ENCODE results near the gene TXNDC15. TPM values are rescaled to one million over a fixed set of nuclear protein-coding genes. Genes with fewer than 3 reads are reported as not detected.

TXNDC15 gene
- total and polyA plus RNA-seq, 2 of the 13 experiments (the other 11 are each of a cell fraction or from before 2014, with no cell fraction given), result 22.2 to 49.9 TPM

DNA sequence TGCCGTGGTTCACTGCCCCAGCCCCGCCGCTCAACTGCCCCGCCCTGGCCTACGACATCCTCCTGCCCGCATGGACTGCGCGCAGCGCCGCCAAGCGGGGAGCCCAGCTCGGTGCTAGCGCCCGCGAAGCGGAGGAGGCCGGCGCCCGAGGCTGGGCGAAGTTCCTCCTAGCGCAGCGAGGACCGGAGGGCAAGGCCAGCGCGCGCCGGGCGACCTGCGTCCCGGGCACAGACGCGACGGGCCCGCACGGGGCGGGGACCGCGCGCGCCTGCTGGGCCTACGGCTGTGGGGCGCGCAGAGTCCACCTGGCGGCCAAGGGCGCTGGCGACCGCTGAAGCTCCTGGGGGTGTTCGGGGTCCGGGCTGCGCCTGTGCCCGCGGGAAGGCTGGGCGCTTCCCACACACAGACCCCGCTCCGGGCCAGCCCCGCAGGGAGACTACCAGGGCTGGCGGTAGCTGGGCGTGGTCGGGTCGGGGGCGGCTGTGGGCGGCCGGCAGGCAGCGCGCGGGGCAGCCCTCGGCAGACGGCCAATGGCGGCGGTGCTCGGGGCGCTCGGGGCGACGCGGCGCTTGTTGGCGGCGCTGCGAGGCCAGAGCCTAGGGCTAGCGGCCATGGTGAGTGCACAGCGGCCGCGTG, 30.6 kb downstream of the TXNDC15 start, which contains the start of gene PCBD2 (continued):
- TF ChIP-seq, protein P1, sequence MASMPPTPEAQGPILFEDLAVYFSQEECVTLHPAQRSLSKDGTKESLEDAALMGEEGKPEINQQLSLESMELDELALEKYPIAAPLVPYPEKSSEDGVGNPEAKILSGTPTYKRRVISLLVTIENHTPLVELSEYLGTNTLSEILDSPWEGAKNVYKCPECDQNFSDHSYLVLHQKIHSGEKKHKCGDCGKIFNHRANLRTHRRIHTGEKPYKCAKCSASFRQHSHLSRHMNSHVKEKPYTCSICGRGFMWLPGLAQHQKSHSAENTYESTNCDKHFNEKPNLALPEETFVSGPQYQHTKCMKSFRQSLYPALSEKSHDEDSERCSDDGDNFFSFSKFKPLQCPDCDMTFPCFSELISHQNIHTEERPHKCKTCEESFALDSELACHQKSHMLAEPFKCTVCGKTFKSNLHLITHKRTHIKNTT (CRISPR knock-in tag; IDR thresholded peaks at IDR 0.05), result no peak
- TF ChIP-seq ZNF660 (CRISPR knock-in tag; IDR thresholded peaks at IDR 0.05; ENCODE audit: borderline replicate concordance, low read depth) (no peak), ZSCAN25 (CRISPR knock-in tag; IDR thresholded peaks at IDR 0.05) (peak; percentile 67; the same call in 1 of the 2 replicates), NKX3-1 (CRISPR knock-in tag; IDR thresholded peaks at IDR 0.05) (no peak), ZNF251 (CRISPR knock-in tag; IDR thresholded peaks at IDR 0.05) (no peak), ZBTB4 (CRISPR knock-in tag; IDR thresholded peaks at IDR 0.05; ENCODE audit: borderline replicate concordance) (no peak), FOSL2 (CRISPR knock-in tag; IDR thresholded peaks at IDR 0.05) (peak; percentile 52), ZNF589 (CRISPR knock-in tag; conservative IDR thresholded peaks at IDR 0.05) (peak; percentile 82; the same call in 1 of the 2 replicates), ZNF24 (IDR thresholded peaks at IDR 0.05) (0 out of 2 replicates have a peak, but pooled peaks have one; percentile 66), NPAS2 (CRISPR knock-in tag; IDR thresholded peaks at IDR 0.05; ENCODE audit: borderline replicate concordance) (no peak), SNAPC5 (CRISPR knock-in tag; IDR thresholded peaks at IDR 0.05; ENCODE audit: borderline replicate concordance) (no peak), KDM1A (CRISPR knock-in tag; IDR thresholded peaks at IDR 0.05) (peak; percentile 53; the same call in 1 of the 2 replicates), SIN3B (IDR thresholded peaks at IDR 0.05; ENCODE audit: low read length) (0 out of 2 replicates have a peak, but pooled peaks have one; percentile 17), ZNF782 (CRISPR knock-in tag; IDR thresholded peaks at IDR 0.05; ENCODE audit: borderline replicate concordance) (peak; percentile 80; the same call in 1 of the 2 replicates), TCF12 (IDR thresholded peaks at IDR 0.05) (no peak), TCF12 (CRISPR knock-in tag; IDR thresholded peaks at IDR 0.05) (peak; percentile 80), ZNF232 (CRISPR knock-in tag; IDR thresholded peaks at IDR 0.05; ENCODE audit: borderline replicate concordance) (no peak), ZNF12 (CRISPR knock-in tag; IDR thresholded peaks at IDR 0.05) (peak; percentile 34; the same call in 1 of the 2 replicates), NCOA2 (CRISPR knock-in tag; IDR thresholded peaks at IDR 0.05) (peak; percentile 15; the same call in 1 of the 2 replicates), SMYD3 (CRISPR knock-in tag; IDR thresholded peaks at IDR 0.05) (no peak), ZNF10 (CRISPR knock-in tag; IDR thresholded peaks at IDR 0.05; ENCODE audit: borderline replicate concordance, low read depth) (no peak)
- TF ChIP-seq, protein P2, sequence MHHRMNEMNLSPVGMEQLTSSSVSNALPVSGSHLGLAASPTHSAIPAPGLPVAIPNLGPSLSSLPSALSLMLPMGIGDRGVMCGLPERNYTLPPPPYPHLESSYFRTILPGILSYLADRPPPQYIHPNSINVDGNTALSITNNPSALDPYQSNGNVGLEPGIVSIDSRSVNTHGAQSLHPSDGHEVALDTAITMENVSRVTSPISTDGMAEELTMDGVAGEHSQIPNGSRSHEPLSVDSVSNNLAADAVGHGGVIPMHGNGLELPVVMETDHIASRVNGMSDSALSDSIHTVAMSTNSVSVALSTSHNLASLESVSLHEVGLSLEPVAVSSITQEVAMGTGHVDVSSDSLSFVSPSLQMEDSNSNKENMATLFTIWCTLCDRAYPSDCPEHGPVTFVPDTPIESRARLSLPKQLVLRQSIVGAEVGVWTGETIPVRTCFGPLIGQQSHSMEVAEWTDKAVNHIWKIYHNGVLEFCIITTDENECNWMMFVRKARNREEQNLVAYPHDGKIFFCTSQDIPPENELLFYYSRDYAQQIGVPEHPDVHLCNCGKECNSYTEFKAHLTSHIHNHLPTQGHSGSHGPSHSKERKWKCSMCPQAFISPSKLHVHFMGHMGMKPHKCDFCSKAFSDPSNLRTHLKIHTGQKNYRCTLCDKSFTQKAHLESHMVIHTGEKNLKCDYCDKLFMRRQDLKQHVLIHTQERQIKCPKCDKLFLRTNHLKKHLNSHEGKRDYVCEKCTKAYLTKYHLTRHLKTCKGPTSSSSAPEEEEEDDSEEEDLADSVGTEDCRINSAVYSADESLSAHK (CRISPR knock-in tag; IDR thresholded peaks at IDR 0.05; ENCODE audit: borderline replicate concordance), result no peak
- TF ChIP-seq, protein P3, sequence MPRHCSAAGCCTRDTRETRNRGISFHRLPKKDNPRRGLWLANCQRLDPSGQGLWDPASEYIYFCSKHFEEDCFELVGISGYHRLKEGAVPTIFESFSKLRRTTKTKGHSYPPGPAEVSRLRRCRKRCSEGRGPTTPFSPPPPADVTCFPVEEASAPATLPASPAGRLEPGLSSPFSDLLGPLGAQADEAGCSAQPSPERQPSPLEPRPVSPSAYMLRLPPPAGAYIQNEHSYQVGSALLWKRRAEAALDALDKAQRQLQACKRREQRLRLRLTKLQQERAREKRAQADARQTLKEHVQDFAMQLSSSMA (CRISPR knock-in tag; IDR thresholded peaks at IDR 0.05), result no peak

Data from HepG2 (cell line).